Activated CD8-positive, alpha-beta memory T cell treated with anti-CD3 and anti-CD28 coated beads for 24 hours (primary cell): ENCODE measurements around the gene NR2F6.
"Not testable (repeated sequence)": the region's sequence is repeated elsewhere in the genome, so short reads cannot be mapped to it uniquely, and the experiment has no call there.

Source experiments
- DNase-seq: peaks from one replicate; pipeline ENCODE4 v3.0.0-alpha.2; 2020

The NR2F6 gene

DNA sequence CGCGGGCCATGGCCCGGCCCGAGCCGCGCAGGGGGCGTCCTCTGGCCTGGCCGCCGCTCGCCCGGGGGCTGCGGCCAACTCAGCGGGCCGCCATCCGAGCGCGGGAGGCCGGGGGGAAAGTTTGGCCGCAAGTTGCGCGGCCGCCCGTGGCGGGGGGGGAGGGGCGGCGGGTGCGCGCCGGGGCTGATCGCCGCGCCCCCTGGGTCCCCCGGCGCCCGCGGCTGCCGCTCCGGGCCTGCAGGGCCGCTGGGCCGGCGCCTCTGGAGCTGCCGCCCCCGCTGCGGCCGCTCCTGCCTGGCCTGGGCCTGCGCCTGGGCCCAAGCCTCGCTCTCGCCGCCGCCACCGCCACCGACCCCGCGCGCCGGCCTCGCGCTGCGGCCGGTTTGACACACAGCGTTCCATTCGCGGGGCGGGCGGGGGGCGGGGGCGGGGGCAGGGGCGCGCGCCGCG is at the start of gene NR2F6:
Gene NR2F6, minus strand, starts transcription at position 385 of the 450 bp plus-strand sequence. CDS start 699 bp downstream, outside the sequence.
- no peak for DNase-seq

DNA sequence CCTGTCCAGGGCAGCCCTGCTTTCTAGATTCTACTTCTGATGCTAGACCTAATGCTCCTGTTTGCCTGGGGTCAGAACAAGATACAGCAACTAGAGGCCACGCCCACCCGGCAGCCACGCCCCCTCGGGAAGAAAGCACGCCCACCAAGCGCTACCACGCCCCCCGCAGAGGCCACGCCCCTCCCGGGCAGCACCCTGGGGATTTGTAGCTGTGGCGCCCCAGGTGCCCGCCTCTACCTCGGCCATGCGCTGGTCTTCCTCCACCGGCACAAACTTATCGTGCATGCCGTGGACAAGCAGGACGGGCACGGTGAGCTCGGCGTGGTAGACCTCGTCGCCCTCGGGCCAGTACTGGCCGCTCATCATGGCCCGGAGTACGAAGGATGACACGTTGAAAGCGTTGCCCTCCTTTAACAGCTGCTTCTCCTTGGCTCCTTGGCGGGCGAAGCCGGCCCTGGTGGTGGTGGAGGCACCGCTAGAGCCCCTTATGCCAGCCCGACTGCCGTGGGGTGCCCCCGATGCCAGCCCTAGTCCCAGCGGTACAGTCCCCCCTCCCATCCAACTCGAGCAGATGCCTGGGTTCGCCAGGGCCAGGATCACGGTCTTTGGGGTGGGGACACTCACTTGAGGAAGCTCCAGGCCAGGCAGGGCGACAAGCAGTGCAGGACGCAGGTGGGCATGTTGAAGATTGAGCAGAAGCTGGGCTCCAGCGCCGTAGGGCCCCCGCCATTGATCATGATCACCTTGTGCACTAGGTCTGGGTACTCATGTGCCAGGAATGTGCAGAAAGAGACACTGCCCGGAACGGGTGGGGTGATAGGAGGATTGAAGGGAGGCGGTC is 48.6 kb upstream of the NR2F6 start:
- peak; percentile 79 for DNase-seq

DNA sequence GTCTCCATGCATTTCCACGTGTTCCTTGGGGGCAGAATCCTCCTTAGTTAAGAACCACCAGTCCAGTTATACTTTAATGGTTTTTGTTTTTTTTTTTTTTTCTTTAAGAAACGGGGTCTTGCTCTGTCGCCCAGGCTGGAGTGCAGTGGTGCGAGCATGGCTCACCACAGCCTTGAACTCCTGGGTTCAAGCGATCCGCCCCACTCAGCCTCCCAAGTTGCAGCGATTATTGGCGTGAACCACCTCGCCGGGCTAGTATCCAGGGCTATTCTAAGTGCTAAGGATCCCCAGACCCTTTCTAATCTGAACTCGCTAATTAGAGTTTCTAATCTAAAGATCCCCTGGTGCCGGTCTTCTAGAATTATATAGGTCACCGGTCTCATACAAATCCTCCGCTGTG is 47.9 kb upstream of the NR2F6 start:
- DNase-seq = no peak

DNA sequence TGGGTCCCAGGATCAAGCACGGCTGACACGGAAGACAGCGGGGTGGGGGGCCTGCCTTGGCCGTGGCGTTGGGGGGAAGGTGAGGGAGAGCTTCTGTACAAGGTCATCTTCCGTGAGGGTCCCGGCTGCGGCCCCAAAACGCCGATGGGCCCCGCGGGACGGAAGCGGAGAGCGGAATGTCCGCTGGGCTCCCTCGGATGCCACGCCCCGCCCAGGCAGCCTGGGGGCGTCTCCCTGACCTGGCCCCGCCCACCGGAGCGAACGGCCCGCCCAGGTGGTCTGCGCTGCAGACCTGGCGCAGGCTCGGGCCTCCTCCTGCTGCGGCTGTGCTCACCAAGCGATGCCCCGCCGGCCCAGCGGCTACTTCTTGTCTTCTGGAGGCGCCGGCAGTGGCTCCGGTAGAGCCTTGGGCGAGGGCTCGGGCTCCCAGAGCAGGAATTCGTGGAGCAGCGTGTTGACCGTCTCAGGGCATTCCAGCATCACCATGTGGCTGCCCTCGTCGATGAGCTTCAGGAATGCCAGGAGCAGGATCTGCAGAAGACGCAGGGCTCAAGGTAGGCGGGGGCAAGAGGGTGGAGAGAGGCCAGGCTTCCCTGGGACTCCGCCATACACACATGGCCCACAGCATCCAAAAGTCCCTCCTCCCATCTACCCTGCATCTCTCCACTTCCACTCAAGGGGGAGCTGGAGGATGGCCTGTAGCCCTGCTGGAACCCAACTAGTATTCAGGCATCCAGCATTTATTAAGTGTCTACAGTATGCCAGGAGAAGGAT is 46.8 kb upstream of the NR2F6 start:
- DNase-seq = peak; percentile 95

DNA sequence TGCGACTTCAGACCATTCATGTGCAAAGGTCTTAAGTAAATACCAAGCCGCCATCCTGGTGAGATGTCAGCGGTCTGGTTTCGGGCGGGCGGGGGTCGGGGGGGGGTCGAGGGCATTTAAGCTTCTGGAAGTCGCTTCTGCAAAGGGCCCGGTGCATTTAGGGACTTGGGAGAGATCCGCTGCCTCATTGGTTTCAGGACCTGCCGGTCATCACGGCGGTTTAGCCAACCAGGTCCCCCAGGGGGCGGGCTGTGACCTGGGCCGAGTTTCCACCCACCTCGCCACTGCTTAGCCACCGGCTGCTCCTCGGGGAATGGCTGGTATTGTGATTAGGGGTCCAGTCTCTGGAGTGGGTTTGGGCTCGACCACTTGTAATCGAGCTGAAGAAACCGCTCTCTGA is 43.8 kb upstream of the NR2F6 start:
- DNase-seq = peak; percentile 78

DNA sequence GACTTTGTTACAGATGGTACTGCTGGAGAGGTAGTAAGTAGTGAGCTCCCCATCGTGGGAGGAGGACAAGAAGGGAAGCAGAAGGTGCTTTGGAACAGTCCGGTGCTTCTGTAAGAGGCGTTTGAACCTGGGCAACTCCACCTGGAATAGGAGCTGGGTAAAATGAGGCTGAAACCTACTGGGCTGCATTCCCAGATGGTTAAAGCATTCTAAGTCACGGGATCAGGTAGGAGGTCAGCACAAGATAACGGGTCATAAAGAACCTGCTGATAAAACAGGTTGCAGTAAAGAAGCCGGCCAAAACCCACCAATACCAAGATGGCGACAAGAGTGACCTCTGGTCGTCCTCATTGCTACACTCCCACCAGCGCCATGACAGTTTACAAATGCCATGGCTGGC is 41.0 kb upstream of the NR2F6 start:
- no peak for DNase-seq

DNA sequence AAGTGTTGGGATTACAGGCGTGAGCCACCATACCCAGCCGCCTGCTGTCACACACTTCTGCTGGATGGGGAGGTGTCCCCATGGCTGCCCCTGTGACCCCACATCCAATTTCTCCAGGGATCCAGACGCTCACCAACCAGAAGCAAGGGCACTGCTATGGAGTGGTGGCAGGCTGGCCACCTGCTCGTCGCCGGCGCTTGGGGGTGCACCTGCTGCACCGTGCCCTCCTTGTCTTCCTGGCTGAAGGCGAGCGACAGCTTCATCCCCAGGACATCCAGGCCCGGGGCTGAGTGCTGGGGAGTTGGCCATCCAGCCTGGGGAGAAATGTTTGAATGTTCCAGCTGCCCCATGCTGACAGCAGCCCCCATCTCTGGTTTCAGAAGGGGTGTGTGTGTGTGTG is 40.5 kb upstream of the NR2F6 start:
- DNase-seq = no peak

DNA sequence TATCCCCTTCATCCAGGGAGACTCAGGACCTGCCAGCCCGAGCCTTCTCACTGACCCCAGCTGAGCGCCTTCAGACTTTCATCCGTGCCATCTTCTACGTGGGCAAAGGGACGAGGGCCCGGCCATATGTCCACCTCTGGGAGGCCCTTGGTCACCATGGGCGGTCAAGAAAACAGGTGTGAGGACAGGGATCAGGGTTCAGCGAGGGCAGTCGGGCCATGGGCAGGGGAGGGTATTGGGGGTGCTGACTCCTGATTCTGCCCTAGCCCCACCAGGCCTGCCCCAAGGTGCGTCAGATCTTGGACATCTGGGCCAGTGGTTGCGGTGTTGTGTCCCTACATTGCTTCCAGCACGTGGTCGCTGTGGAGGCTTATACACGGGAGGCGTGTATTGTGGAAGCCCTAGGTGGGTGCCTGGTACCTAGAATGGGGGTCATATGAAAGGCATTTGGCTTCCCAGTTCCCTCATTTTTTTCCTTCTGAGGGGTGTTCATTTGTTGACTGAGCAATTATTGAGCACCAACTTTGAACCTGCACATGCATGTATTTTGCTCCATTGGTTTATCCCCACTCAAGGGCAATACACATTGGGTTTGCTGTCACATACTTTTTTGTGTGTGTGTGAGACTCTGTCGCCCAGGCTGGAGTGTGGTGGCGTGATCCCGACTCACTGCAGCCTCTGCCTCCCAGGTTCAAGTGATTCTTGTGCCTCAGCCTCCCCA is 39.9 kb upstream of the NR2F6 start:
- no peak for DNase-seq

DNA sequence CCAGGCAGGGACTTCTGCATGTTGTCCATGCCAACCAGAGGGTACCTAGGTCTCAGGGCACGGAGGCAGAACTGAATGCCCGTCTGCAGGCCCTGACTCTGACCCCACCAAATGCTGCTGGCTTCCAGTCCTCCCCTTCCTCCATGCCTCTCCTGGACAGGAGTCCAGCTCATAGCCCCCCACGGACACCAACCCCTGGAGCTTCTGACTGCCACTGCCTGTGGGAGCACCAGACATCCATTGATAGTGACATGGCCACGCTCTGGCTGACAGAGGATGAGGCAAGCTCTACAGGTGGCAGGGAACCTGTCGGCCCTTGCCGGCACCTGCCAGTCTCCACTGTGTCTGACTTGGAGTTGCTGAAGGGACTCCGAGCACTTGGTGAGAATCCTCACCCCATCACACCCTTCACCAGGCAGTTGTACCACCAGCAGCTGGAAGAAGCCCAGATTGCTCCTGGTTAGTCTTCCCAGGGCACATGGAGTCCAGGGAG is 37.8 kb upstream of the NR2F6 start:
- no peak for DNase-seq

DNA sequence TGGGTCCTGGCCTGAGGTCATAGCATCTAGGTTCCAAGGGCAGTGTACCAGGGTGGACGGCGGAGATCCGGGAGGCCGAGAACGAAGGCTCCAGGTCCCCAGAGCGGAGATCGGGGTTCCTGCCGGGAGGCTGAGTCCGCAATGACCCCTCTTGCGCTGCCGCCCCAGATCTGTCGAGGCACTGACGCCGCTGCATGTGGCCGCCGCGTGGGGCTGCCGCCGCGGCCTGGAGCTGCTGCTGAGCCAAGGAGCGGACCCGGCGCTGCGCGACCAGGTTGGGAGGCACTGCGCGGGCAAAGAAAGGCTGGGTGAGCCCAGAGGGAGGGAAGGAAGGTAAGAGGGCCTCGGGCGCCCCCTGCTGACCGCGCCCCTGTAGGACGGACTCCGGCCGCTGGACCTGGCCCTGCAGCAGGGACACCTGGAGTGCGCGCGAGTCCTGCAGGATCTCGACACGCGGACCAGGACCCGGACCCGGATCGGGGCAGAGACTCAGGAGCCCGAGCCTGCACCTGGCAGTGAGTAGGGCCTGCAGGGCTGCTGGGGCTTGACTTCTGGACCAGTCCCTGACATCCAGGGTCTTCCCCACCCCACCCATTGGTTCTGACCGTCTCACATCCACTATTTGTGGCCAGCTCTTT is 36.9 kb upstream of the NR2F6 start:
- peak; percentile 92 for DNase-seq

DNA sequence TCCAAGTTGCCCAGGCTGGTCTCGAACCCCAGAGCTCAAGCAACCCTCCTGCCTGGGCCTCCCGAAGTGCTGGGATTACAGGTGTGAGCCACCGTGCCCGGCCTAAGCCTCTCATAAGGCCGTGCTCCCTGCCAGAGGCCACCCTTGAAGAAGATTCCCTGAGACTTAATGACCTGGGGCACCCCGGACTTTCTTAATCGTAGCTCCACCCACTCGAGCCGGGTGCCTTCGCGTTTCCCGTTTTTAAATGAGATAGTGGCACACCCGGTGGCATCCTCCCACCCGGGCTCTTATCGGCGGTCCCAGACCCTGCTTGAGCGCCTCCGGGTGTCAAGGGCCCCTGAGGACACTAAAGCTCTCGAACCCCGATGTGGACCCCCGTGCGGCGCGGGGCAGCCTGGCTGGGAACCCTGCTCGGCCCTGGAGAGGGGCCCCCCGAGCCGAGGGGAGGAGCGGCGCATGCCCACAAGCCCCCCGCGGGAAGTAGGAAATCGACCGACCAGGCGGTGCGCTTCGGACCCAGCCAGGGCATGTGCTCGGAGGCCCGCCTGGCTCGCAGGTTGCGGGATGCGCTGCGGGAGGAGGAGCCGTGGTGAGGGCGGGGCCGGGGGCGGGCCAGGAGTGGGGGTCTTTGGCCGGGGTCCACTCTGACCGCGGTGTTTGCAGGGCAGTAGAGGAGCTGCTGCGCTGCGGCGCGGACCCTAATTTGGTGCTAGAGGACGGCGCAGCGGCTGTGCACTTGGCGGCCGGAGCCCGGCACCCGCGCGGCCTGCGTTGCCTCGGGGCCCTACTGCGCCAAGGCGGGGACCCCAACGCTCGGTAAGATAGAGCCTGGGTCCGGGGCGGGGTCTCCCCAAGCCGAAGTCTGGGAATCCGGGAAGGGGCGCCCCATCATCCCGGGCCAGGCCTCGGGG is 35.9 kb upstream of the NR2F6 start, which contains the start of gene ANKLE1:
Gene ANKLE1, plus strand, starts transcription at position 511 of the 914 bp plus-strand sequence. Its CDS starts 20 bp downstream, at position 531.
- DNase-seq = peak; percentile 86

DNA sequence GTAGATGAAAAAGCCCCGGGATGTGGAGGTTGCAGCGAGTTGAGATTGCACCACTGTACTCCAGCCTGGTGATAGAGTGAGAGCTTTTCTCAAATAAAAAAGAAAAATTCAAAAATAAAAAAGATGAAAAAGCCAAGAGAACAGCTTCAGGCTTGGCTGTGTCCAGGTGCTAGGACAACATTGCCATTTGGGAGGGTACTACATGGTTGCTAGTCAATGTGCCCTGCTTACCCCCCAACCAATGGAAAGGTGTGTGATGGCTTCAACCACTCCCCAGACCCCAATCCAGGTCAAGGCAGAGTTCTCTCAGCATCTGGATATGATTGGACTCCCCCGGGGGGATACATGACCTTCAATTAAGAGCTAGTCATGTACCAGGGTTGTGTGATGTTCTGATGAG is 33.7 kb upstream of the NR2F6 start:
- DNase-seq = no peak

DNA sequence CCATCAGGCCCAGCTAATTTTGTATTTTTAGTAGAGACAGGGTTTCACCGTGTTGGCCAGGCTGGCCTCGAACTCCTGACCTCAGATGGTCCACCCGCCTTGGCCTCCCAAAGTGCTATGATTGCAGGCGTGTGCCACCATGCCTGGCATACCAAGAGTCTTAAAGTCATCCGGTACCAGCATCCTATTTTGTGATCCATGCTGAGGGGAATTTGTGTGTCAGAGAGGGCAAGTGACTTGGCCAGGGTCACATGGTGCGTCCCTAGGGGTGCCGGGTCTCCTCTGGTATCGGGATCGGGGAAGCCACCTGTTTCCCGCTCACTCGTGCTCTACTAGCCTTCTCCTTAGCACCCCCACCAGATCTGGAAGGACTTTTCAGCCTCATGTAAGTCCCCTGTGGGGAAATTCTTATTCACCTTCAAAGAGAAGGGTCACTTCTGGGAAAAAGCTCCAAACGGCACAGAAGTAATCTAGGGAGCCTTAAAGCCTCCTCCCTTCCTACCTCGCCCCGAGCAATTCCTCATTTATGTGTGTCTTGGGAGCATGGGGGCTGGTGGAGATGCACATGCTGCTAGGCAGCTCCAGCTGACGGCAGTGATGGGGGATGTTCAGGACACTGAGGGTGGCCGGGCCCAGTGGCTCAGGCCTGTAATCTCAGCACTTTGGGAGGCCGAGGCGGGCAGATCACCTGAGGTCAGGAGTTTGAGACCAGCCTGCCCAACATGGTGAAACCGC is 29.9 kb upstream of the NR2F6 start:
- no peak for DNase-seq

DNA sequence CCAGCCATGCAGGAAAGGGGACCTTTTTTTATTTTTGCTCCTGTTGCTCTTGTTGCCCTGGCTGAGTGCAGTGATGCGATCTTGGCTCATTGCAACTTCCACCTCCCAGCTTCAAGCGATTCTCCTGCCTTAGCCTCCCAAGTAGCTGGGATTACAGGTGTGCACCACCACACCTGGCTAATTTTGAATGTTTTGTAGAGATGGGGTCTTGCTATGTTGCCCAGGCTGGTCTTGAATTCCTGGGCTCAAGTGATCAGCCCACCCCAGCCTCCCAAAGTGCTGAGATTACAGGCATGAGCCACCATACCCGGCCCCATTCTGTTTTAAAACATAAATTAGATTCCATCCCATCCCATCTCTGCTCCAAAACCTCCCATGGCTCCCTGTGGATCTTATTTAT is 29.2 kb upstream of the NR2F6 start:
- not testable (repeated sequence) for DNase-seq

DNA sequence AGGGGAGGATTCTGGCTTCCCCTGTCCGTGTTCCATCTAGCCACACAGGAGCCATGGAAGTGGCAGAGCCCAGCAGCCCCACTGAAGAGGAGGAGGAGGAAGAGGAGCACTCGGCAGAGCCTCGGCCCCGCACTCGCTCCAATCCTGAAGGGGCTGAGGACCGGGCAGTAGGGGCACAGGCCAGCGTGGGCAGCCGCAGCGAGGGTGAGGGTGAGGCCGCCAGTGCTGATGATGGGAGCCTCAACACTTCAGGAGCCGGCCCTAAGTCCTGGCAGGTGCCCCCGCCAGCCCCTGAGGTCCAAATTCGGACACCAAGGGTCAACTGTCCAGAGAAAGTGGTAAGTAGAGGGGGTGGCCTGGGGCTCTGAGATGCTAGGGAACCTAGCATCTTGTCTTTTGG is 23.0 kb upstream of the NR2F6 start:
- no peak for DNase-seq

DNA sequence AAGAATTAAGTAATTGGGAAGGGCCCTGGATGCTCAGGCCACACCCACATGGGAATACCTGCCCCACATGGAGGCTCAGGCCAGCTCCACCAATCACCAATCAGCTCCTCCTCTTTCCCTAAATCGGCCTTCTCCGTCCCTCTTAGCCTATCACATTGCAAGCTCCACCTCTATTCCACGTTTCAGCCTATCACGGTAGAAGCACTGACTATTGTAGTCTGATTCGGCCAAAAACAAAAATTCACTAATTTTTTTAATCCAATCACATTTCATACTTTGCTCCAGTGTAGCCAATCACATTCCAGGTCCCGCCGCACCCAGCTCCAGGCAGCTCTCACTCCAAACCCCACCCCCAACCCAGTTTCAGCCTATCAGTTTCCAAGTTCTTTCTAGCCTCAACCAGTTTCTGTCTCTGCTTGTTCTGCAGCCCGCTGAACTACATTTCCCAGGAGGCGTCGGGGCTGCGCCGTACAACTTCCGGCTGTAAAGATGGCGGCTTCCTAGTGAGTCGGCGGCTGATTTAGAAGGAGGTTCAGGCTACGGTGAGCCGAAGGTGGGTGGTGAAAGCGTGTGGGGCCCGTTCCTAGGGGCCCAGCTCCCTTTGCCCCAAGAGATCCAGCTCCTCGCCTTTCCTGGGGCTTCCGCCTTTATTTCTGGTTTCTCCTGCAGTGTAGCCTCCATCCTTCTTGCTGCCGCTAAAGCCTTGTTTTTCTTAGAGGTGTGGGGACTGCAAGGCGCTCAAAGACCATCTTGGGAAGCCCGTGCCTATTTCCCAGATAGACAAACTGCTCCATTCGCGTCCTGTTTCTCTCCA is 21.5 kb upstream of the NR2F6 start, which contains the start of gene BABAM1:
Gene BABAM1, plus strand, starts transcription at position 469 of the 814 bp plus-strand sequence. CDS start 1,364 bp downstream, outside the sequence.
- peak; percentile 92 for DNase-seq

DNA sequence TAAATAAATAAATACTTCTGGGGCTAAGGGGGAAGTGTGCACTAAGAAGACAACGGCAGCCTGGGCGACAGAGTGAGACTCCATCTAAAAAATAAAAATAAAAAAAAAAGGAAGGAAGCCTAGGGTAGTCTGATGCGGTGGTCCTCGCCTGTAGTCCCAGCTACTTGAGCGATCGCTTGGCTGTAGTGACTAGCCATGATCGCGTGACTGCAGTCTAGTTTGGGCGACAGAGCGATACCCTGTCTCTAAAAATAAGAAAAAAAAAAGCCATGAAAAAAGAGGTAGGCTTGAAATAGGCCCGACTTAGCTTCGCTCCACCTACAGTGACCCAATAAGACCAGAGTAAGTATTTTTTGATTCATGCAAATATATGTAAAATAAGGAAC is 20.9 kb upstream of the NR2F6 start:
- DNase-seq = no peak

DNA sequence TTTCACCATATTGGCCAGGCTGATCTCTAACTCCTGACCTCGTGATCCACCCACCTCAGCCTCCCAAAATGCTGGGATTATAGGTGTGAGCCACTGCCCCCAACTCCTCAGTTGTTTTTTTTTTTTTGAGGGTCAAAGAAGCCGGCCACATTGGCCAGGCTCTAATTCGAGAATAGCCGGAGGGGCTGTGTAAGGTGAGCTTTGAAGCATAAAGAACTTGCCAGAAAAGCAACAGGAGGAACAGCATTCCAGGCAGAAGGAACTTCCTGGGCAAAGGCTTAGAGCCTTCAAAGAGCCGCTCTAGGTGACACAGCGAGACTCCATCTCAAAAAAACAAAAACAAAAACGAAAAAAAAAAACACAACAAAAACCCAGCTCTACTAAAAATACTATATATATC is 20.3 kb upstream of the NR2F6 start:
- DNase-seq = no peak

DNA sequence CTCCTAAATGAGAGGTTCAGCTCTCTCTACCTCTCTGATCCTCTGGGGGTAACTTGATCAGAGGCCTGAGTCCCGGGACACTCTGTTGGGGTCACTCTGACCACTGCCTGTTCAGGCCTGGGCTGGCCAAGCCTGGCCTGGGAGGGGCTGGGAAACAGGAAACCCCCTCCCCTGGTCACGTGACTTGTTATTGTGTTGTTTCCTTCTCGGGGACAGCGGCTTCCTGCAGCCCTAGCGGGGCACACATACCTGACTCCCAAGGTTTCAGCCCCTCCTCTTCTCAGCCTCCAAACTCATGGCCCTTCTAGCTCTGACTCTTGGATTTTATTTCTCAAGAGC is 18.9 kb upstream of the NR2F6 start, which contains the start of gene USHBP1:
Gene USHBP1, minus strand, starts transcription at position 105 of the 339 bp plus-strand sequence. CDS start 446 bp downstream, outside the sequence.
- no peak for DNase-seq
